ENCODE results near the gene TMEM174. TPM values are rescaled to one million over a fixed set of nuclear protein-coding genes. Genes with fewer than 3 reads are reported as not detected.

The TMEM174 gene
- total RNA-seq, 1 donor from 2014 or later = not detected

- H3K4me3 ChIP-seq (ENCODE audit: low read depth, low read length) = no peak overlapping the region
Measured at GRCh38 chr5:73221161-73221560, 48.2 kb downstream of the TMEM174 start.

GRCh38 chr5:73221726-73222125, 48.7 kb downstream of the TMEM174 start:
- TF ChIP-seq, protein P1, sequence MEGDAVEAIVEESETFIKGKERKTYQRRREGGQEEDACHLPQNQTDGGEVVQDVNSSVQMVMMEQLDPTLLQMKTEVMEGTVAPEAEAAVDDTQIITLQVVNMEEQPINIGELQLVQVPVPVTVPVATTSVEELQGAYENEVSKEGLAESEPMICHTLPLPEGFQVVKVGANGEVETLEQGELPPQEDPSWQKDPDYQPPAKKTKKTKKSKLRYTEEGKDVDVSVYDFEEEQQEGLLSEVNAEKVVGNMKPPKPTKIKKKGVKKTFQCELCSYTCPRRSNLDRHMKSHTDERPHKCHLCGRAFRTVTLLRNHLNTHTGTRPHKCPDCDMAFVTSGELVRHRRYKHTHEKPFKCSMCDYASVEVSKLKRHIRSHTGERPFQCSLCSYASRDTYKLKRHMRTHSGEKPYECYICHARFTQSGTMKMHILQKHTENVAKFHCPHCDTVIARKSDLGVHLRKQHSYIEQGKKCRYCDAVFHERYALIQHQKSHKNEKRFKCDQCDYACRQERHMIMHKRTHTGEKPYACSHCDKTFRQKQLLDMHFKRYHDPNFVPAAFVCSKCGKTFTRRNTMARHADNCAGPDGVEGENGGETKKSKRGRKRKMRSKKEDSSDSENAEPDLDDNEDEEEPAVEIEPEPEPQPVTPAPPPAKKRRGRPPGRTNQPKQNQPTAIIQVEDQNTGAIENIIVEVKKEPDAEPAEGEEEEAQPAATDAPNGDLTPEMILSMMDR (conservative IDR thresholded peaks at IDR 0.05; ENCODE audit: low read depth, low read length) = no peak
- no peak overlapping the region for H3K4me3 ChIP-seq (ENCODE audit: low read depth, low read length)
- DNase-seq (ENCODE audit: low read depth) = no peak

More at GRCh38 chr5:73221161-73221560, 48.2 kb downstream of the TMEM174 start:
- TF ChIP-seq, protein P1 (conservative IDR thresholded peaks at IDR 0.05; ENCODE audit: low read depth, low read length) = no peak
- DNase-seq (ENCODE audit: low read depth) = no peak

- H3K4me3 ChIP-seq (ENCODE audit: low read depth, low read length) = no peak overlapping the region
- TF ChIP-seq, protein P1 (conservative IDR thresholded peaks at IDR 0.05; ENCODE audit: low read depth, low read length) = no peak
- no peak for DNase-seq (ENCODE audit: low read depth)
Measured at GRCh38 chr5:73222173-73222572, 49.2 kb downstream of the TMEM174 start.

Other genes with a start within 250 kb of the TMEM174 start
- 5.5 and 5.9 TPM in 2 replicates for gene FCHO2, start 217.2 kb upstream of the TMEM174 start, total RNA-seq
- 2.8 and 10.6 TPM in 2 replicates for gene TMEM171, start 52.6 kb upstream of the TMEM174 start, total RNA-seq